ENCODE data around the gene NBEA.

Gene NBEA

DNA sequence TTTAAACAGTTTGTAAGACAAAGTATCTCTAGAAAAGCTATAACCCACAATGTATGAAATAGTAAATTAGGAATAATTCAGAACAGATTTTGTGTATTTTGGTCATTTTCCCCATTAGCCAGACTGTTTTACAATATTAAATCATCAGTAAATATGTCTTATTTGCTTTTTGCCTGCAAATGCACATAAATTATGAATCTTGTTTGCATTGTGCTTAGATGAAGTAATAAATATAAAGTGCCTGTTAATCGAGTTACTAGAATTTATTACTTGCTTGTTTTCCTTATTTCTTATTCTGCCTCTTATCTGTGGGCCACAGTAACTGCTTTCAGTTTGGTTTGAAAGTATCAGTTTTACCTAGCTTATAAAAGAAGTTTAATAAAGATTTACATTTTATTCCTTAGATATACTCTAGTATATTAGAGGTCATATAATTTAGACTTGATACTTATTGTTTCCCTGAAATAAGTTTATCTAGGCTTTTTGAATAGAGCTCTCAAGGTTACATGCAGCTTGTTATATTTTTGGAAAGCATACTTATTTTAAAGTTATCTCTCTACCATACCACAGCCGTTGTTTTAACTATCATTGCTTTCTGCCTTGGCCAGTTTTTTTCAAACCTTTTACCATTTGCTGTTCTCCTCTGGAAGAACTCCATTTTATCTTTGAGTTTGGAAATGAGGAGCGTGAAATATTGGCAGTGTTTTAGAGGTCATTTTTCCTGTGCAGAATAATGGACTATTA, 238.0 kb downstream of the NBEA start:
- DNase-seq, result no peak

DNA sequence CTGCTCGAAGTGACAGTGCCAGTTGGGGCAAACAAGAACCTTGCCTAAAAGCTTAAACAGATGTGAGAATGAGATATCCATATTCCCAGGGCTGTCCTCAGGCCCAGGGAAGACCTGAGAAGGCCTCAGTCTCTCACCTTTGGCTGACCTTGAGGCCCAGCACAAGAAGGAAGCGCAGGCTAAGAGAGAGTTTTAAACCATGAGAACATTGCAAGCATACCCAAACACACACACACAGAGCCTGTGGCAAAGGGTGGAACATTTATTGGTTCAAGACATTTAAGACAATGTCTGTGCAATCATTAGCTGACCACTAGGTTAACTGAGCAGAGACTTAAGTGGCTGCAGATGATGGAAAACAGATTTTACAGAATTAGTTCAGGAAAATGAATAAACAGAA, 248.2 kb downstream of the NBEA start:
- no peak for DNase-seq

DNA sequence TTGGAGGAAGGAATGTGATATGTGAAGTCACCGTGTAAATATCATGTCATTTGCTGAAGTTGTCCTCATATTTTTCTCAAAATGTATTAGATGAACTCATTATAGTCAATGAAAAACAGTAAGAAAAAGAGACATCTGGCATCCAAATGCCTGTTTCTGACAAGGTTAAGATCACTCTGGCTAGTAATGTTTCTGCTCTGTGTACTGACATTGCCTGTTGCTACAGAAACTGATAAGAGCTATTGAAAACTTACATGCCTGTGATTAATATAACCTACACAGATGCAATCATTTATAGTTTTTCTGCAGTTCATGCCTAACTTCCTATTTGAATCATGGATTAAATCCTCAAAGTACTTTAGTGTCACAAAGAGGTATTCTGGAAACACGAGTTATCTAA, 249.8 kb downstream of the NBEA start:
- DNase-seq, result no peak

DNA sequence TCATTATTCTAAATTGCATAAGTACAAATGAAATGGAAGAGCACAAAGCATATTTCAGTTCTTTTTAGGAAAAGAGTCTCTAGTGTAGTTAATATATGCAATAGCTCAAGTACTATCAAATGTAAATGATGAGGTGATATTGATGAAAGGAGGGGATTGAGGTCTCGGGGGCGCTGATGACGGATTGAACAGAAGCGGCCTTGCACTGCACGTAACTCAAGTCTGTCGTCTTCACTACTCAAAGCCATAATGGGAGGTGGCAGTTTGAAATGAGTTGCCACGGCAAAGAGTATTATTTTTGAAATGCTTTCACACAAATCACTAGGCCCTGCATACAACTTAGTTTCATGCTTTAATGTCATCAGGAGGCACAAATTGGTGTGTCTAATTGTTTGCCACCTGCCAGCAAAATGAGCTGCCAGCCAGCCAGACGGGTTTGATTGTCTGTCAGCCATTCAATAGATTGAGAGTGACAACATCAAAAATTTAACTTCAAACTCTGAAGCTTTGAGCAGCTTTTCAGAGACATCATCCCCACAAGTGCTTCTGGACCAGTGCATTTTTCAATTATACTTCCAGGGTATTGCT, 256.6 kb downstream of the NBEA start:
- no peak for DNase-seq

DNA sequence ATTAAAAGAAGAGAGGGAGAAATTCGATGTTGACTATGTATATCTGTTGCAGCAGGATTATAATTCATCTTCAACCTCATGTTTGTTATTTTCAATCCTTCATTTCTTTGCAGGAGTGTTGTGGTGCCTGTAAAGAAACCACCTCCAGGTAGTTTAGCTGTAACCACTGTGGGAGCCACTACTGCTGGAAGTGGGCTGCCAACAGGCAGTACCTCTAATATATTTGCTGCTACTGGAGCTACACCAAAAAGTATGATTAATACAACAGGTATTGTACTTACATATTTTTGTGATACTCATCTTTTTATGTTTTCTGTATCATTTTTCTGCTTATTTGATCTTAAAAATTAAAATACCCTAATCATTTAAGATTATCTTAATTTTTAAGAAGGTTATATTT, 266.5 kb downstream of the NBEA start:
- DNase-seq, result no peak

DNA sequence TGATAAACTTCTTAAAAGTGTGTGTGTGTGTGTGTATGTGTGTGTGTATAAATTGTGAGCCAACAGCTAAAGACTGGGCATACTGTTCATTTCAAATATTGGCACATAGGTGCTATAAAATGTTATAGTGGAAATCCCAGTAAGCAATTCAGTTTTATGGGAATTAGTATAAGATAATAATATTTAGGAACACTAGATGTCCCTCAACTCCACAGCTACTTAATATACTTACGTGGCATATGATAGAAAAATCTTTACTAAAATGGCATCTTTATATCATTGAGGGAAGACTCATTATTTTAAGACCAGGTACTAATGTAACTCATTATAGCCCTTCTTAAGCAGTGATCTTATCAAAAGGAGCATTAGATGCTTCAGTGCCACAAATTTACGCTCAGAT, 268.2 kb downstream of the NBEA start:
- DNase-seq, result no peak

DNA sequence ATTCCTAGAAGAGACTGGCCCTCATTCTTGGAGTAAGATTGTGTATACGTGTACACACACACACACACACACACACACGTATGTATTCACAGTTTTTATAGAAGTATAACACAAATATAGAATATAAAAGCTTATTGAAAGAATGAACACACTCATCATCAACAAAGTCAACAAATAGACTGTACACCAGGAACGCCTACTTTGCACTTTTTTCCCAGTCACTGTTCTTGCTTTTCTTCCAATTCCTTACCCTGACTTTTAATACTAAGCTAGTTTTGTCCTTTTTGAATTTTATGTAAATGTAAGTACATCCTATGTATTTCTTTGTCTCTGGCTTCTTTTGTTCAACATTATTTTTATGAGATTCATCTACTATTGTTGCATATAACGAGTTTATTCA, 269.9 kb downstream of the NBEA start:
- no peak for DNase-seq

DNA sequence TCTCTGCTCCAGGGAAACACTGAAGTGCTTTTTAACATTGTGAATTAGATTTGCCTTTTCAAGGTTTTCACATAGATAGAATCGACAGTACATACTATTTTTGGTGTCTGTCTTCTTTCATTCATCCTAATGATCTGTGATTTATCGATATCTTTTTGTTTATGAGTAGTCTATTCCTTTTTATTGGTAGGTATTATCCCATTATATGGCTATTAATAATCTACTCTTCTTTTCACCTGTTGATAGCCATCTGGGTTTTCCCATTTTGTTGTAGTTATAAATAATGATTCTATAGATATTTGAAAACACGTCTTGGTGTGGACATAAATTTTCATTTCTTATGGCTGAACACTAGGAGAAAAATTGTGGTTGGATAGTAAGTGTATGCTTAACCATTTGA, 271.8 kb downstream of the NBEA start:
- no peak for DNase-seq

DNA sequence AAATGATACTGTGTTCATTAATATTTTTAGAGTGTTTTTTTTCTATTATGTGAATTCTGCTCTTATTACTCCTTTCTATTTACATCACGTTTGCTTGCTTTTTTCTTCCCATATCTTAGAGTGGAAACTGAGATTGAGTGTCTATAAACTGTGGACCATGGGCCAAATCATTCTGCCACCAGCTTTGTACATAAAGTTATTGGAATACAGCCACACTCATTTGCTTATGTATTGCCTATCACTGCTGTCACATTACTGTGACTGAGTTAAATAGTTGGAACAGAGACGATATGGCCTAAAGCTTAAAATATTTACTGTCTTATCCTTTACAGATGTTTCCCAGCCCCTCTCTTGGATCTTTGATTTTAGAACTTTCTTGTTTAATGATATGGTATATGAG, 274.1 kb downstream of the NBEA start:
- DNase-seq, result no peak

DNA sequence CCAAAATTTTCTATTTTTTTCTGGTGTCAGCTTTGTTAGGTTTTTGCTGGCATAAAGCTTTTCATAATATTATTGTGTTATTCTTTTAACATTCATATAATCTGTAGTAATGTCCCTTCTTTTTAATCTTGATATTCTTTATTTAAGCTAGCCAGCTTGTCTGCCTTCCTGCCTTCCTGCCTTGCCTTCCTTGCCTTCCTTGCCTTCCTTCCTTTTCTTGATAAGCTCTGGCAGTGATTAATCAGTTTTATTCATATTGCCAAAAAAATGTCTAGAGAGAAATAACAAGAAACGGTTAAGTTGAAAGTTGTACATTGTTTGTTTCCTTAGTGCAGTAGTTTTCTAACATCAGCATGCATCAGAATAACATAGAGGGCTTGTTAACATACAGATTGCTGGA, 277.0 kb downstream of the NBEA start:
- DNase-seq, result no peak

DNA sequence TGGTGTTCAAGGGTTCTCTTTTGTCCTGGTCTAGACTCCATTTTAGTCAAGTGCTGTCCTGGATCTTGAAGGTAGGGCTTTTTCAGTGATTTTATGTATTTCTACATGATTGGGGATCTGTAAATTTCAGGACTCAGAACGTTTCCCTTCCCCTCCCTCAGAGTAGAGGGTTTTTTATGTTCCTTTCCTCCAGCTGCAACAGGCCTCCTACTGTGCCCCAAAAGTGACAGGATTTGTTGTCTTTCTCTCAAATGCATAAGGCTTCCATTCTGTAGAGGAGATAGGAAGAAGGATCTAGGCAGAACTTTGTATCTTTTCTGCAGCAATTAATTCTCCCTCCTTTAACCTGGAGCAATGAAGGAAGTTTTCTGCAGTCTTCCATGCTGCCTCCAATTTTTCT, 283.1 kb downstream of the NBEA start:
- no peak for DNase-seq

DNA sequence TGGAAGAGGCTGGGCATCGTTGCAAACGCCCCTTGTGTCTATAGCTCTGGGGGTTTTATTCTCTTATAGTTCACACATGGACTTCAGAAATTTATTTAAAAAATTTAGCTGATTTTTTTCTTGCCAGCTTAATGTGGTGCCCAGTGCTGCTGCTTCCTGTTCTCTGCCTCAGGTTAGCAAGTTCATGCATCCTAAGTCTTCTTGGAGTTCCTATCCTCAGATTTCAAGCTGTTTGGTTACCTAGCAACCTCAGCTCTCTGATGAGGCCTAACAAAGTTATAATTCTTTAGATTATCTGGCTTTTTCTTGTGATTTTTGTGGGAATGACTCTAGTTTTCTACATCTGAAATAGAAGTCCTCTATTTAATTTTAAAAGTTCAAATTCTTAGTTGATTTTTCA, 283.5 kb downstream of the NBEA start:
- no peak for DNase-seq

DNA sequence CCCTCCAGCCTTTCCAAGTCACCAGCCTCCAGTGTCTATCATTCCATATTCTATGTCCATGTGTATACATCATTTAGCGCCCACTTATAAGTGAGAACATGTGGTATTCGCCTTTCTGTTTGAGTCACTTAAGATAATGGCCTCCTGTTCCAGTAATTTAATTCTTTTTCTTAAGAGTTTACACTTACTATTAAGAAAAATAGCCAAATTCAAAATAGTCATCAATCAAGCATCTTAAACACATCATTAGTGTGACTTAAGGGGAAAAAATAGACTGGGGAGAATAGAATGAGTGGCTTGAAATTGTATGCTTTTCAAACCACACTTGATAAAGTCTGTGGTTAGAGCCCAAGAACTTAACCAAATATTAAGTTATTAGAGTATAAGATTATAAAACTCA, 286.5 kb downstream of the NBEA start:
- no peak for DNase-seq

DNA sequence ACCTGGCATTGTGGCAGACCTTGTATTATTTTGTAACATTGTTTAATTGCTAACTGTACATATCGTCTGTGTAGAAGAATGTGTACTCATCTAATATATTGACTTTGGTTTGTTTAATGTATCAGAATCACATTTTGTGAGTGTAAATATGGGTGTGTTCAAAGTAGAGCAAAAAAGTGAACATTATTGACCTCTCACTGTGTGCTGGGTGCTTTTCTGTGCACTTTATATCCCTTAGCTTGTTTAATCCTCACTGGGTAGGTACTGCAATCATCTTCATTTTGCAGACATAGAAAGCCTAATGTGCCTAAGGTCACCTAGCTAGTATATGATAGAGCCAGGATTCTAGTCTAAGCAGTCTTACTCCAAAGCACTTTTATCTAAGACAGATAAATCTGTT, 289.4 kb downstream of the NBEA start:
- no peak for DNase-seq

DNA sequence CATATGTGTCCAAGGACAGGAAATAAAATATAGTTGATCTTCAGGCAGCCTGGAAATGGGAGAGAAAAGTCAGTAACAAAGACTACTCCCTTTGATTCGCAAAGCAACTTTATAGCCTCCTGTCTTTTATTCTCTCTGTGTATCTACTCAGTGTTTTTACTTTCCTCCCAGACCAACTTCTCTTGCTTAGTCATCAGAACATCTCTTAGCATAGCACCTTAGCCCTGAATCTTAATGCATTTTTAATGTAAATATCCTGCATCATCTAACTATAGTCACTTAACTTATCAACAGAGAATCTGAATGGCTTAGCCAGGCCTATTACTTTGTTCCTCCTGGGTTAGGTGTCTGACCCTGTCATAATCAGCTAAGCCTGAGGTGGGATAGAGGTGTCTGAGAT, 296.2 kb downstream of the NBEA start:
- no peak for DNase-seq

DNA sequence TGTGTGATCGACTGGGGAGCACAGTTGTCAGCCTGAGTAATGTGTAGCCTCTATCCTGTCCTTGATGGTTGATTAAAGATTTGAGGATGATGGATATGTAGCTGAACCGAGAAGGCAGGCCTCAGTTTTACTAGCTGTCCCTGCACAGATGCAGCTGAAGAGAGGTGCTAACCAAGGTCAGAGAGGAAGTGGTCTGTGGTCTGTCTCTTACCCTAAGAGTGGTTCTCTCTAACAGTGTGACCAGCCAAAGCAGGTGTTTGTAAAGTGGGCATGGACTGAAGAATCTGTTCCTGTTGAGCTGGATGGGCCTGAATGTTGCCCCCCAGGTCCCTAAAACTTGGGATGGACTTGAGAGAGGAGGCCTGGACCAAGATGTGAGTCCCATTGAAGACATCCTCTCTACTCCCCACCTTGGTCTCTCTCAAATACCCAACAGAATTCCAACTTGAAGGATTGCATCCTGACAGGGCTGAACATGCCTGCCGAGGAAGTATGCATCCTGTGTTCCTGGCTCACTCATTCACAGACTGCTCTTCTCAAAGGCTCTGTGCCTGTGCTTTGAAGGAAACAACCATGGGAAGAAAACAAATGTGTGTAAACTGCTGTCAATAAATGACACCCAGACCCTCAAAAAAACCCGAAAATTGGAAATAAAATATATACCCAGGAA, 310.6 kb downstream of the NBEA start:
- DNase-seq, result no peak

DNA sequence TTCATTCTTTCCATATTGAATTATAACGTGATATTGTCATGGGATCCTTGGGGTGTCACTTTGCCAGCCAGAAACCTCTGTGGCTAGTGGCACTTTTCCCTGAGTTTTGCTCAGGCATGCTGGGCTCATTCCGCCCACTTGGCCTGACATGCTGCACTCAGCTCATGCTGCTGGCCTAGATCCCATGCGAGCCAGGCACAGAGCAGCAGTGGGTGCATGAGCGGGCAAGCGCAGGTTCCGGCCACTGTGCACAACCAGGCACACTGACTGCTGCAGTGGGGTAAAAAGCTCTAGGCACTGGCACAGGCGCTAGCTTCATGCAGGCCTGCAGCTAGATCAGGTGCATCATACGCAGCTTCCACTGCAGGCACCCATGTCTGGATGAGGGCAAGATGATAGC, 313.2 kb downstream of the NBEA start:
- no peak for DNase-seq

DNA sequence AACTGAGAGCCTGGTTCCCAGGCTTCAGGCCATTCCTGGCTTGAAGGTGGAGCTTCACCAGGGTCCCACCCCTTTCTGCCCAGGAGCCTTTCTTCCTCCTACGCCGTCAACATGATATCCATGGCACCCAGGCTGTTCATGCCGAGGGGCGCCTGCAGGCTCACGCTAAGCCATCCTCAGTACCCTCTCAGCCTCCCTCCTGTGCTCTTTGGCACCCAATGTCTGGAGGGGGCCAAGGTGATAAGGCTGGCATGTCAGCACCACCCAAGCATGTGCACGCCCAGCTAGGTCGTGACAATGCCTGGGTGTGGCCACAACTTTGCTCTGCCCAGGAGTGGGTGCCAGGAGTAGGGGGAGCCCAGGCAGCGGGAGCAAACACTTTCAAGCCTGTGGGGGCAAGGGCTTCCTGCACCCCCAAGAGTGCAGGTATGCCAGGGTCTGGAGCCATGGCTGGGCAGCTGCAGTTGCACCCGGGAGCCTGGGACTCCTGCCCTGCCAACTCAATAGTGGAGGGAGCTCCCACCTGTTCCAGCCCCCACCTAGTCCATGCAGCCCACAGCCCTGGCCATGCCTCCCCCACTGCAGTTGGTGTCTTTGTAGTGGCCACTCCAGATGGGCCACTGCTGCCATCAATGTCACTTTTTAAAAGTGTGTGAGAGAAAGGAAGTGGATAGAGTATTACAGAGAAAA, 314.5 kb downstream of the NBEA start:
- no peak for DNase-seq

DNA sequence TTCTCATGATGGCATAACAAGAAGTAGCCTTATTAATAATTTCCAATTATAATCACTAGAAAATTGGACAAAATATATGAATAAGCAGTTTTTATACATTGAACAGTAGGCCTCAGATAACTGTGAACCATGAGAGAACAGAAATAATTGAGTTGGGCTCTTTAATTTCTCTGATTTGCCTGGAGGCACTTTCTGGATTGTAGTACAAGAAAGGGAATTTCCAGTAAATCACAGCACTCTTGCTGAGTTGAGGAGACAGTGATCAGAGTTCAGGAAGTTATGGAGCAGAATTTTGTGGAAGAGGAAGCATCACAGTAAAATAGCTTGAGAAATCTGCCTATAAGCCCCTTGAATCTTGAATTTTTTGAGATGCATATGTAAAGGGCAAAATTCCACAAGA, 318.2 kb downstream of the NBEA start:
- DNase-seq, result no peak

DNA sequence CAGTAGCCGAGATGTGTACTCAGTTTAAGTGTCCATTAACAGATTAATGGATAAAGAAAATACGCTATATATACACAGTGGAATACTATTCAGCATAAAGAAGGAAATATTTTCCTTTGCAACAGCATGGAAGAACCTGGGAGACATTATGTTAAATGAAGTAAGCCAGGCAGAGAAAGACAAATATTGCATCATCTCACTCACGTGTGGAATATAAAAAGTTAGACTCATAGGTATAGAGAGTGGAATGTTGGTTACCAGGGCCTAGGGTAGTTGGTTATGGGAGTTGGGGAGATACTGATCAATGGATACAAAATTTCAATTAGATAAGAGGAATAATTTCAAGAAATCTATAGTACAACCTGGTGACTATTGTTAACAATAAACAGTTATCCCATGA, 324.3 kb downstream of the NBEA start:
- no peak for DNase-seq

DNA sequence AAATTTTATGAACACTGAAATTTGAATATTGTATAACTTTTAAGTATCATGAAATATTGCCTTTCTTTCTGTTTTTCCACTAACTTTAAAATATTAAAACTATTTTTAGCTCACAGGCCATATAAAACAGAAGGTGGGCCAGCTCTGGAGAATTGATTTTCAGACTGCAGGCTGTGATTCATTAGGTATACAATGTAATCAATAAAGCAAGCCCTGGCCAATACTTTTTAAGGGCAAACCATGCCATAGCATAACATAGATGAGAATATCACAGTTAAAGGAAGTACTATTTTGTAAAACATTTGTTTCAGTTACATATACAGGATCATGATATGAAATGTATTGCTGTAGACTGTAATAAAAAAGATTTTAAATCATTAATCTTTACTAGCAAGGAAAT, 336.8 kb downstream of the NBEA start:
- no peak for DNase-seq

DNA sequence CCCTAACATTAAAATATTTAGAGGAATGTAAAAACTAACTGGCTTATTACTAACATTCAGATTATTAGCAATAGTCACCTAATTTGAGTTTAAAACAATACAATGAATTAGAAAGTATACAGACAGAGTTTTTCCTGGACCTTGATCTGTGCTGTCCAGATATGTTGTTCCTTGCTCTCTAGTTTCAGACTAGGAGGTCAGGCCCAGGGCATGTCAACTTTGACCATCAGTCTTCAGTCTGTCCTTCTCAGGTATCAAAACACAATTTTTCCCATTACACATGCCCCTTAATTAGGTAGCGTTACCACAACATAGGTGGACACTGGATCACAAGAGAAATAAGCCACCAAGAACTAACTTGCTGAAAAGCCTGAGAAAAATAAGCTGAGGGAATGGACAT, 337.4 kb downstream of the NBEA start:
- DNase-seq, result no peak

DNA sequence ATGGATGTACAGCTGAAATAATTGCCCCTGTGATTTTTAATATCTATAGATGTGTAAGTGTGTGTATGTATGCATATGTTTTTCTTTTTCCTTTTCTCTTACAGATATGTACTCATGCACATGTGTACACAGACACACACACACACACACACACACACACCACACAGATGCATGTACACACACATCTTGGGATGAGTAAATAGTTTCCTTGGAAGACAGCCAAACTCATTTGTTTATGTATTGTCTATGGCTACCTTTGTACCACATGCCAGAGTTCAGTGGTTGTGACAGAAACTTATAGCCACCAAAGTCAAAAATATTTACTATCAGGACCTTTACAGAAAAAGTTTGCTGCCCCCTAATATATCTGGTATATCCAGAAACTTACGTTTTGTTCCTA, 341.8 kb downstream of the NBEA start:
- no peak for DNase-seq

DNA sequence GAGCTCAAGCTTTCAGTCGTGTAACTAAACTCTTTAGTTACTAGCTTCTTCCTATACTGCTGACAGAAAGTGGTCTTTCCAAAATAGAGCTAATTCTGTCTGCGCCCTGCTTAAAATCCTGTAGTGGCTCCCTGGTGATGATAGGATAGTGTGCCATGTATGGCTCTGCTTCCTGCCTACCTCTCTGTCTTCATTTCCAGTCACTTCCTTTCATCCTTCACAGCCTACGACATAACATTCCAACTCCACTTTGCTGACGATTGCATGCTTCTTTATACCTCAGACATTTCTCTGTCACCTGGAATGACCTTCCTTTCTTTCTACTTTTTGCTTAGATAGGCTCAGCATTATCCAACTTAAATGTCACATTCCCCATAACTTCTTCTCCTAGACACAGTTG, 343.6 kb downstream of the NBEA start:
- no peak for DNase-seq
